Measurements from ENCODE around the gene ANXA2. TPM values are rescaled to one million over a fixed set of nuclear protein-coding genes. Genes with fewer than 3 reads are reported as not detected.

Gene ANXA2
- total RNA-seq, 1 experiment from 2014 or later = 2,114 TPM

DNA sequence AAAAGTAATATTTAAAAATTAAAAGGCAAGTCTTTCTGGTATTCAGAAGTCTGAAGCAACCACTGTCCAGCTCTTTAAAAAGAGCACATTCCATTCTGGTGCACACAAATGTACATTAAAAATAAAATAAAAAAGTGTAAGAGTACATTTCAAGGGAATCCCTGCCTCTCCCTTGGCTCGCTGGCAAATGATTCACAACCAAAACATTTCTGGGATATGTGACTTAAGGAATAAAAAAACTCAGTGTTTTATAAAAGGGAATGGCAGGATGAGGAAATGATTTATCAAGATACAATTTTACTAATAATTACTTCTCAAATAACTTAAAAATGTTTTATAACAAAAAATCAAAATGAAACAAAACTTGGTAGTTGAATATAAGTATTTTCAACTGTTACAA lies 23.8 kb upstream of the ANXA2 start:
- Histone ChIP-seq H4K20me1 (ENCODE audit: low read length) (no peaks in the 10 kb centered on the region), H3K4me3 (ENCODE audit: low read length) (0 out of 2 replicates have a peak overlapping the region, but pooled peaks have one; percentile 36), H3K4me1 (ENCODE audit: insufficient read depth, low read length) (peaks cover 51% of the 10 kb centered on the region), H3K9ac (ENCODE audit: low read length) (peak overlapping the region; percentile 36; the same call in 1 of the 2 replicates), H3K27me3 (ENCODE audit: low read length) (no peaks in the 10 kb centered on the region), H3F3A (ENCODE audit: low read length, unreplicated experiment) (peaks cover 6% of the 10 kb centered on the region), H2AFZ (ENCODE audit: low read length) (no peak overlapping the region), H3K36me3 (ENCODE audit: low read depth, low read length) (peaks cover 4% of the 10 kb centered on the region; the same call in 1 of the 2 replicates), H3K79me2 (ENCODE audit: low read length) (no peaks in the 10 kb centered on the region), H3K9me3 (ENCODE audit: low read length) (no peaks in the 10 kb centered on the region), H3K4me2 (ENCODE audit: low read length) (peak overlapping the region; percentile 75), H3K27ac (ENCODE audit: low read length) (peak overlapping the region; percentile 81), H3K9me2 (replicated peaks; ENCODE audit: low read length) (no peaks in the 10 kb centered on the region)
- POLR2A ChIA-PET (ENCODE audit: unreplicated experiment) = interaction anchor here (0.7 to 1.2 kb wide), 3 partner anchors 14 to 27 kb away, joined by 3 to 9 read pairs (median 6); no protein-coding TSS in a partner anchor
- CTCF ChIA-PET = interaction anchor here (0.6 kb wide), 1 partner anchor 14 kb away, joined by 3 read pairs; no protein-coding TSS in a partner anchor
- TF ChIP-seq EZH2 (IDR thresholded peaks at IDR 0.05; ENCODE audit: low read length, unreplicated experiment) (no peak), EZH2phosphoT487 (IDR thresholded peaks at IDR 0.05; ENCODE audit: borderline replicate concordance, low read length) (no peak)
- TF ChIP-seq, protein P1, sequence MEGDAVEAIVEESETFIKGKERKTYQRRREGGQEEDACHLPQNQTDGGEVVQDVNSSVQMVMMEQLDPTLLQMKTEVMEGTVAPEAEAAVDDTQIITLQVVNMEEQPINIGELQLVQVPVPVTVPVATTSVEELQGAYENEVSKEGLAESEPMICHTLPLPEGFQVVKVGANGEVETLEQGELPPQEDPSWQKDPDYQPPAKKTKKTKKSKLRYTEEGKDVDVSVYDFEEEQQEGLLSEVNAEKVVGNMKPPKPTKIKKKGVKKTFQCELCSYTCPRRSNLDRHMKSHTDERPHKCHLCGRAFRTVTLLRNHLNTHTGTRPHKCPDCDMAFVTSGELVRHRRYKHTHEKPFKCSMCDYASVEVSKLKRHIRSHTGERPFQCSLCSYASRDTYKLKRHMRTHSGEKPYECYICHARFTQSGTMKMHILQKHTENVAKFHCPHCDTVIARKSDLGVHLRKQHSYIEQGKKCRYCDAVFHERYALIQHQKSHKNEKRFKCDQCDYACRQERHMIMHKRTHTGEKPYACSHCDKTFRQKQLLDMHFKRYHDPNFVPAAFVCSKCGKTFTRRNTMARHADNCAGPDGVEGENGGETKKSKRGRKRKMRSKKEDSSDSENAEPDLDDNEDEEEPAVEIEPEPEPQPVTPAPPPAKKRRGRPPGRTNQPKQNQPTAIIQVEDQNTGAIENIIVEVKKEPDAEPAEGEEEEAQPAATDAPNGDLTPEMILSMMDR (conservative IDR thresholded peaks at IDR 0.05; ENCODE audit: low read depth, low read length) = no peak
- peak; percentile 86 for DNase-seq
- peak; percentile 75 for ATAC-seq
- intact Hi-C loops (cut with micrococcal nuclease) = loop anchor here (2.0 kb wide), 1 partner anchor 29 kb away; no protein-coding TSS in a partner anchor
- no TSS peak for BruUV-seq (replicated peaks)

DNA sequence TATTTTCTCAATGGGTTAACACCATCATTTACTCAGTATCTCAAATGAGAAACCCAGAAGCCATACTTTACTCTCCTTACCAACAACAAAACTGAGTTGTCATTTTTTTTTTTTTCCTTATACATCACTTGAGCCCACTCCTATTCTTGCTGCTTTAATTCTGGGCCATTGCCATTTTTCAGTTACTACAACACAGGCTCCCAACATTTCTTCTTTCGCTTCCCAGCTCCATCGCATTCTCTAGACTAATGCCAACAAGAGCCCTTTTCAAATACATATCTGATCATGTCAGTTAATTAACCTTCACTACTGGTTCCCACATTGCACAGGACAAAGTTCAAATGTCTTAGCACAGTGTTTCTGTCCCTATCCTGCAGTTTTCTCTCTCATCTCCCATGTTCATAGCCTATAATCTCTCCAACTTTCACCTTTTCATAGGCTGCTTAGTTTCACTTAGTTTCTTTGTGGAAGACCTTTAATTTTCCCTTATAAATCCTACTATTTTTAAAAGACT lies 22.5 kb upstream of the ANXA2 start:
- TF ChIP-seq EZH2 (IDR thresholded peaks at IDR 0.05; ENCODE audit: low read length, unreplicated experiment) = no peak
- TF ChIP-seq, protein P1 (conservative IDR thresholded peaks at IDR 0.05; ENCODE audit: low read depth, low read length) = no peak
- no peak for TF ChIP-seq EZH2phosphoT487 (IDR thresholded peaks at IDR 0.05; ENCODE audit: borderline replicate concordance, low read length)
- no peak for DNase-seq
- Histone ChIP-seq H3K9me3 (ENCODE audit: low read length) (no peaks in the 10 kb centered on the region), H3K4me2 (ENCODE audit: low read length) (peak overlapping the region; percentile 75; the same call in 1 of the 2 replicates), H3K9me2 (replicated peaks; ENCODE audit: low read length) (no peaks in the 10 kb centered on the region), H3K4me3 (ENCODE audit: low read length) (no peak overlapping the region), H3K27me3 (ENCODE audit: low read length) (no peaks in the 10 kb centered on the region), H2AFZ (ENCODE audit: low read length) (no peak overlapping the region), H3K9ac (ENCODE audit: low read length) (no peak overlapping the region), H3F3A (ENCODE audit: low read length, unreplicated experiment) (peaks cover 6% of the 10 kb centered on the region), H3K36me3 (ENCODE audit: low read depth, low read length) (peaks cover under 1% of the 10 kb centered on the region; the same call in 1 of the 2 replicates), H4K20me1 (ENCODE audit: low read length) (no peaks in the 10 kb centered on the region), H3K4me1 (ENCODE audit: insufficient read depth, low read length) (peaks cover 49% of the 10 kb centered on the region), H3K27ac (ENCODE audit: low read length) (no peak overlapping the region), H3K79me2 (ENCODE audit: low read length) (no peaks in the 10 kb centered on the region)
- CTCF ChIA-PET = no interaction called here
- no peak for ATAC-seq
- no TSS peak for BruUV-seq (replicated peaks)
- POLR2A ChIA-PET (ENCODE audit: unreplicated experiment) = no interaction called here
- intact Hi-C loops (cut with micrococcal nuclease) = loop anchor here (2.0 kb wide), 1 partner anchor 27 kb away; no protein-coding TSS in a partner anchor

DNA sequence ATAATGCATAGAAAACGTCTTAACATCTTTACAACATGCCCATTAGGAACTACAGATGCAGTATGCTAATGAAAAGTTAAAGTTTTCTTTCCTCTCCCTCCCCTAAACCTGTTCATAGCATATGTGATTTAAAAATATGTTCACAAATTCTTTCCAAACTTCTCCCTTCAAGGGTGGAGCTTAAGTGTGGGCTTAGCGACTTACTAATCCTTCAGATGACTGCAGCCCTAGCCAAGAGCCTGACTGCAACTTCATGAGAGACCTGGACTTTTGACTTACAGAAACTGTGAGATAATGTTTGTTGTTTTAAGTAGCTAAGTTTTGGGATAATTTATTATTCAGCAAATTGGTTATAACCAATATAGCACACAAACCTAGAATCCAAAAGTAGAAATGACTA lies 22.0 kb upstream of the ANXA2 start:
- Histone ChIP-seq H3K79me2 (ENCODE audit: low read length) (no peaks in the 10 kb centered on the region), H3K27me3 (ENCODE audit: low read length) (no peaks in the 10 kb centered on the region), H2AFZ (ENCODE audit: low read length) (no peak overlapping the region), H3K9ac (ENCODE audit: low read length) (no peak overlapping the region), H3K9me3 (ENCODE audit: low read length) (no peaks in the 10 kb centered on the region), H3K36me3 (ENCODE audit: low read depth, low read length) (no peaks in the 10 kb centered on the region), H3K9me2 (replicated peaks; ENCODE audit: low read length) (no peaks in the 10 kb centered on the region), H4K20me1 (ENCODE audit: low read length) (no peaks in the 10 kb centered on the region), H3K4me3 (ENCODE audit: low read length) (no peak overlapping the region), H3K4me2 (ENCODE audit: low read length) (no peak overlapping the region), H3K27ac (ENCODE audit: low read length) (no peak overlapping the region), H3K4me1 (ENCODE audit: insufficient read depth, low read length) (peaks cover 49% of the 10 kb centered on the region), H3F3A (ENCODE audit: low read length, unreplicated experiment) (peaks cover 6% of the 10 kb centered on the region)
- CTCF ChIA-PET = no interaction called here
- TF ChIP-seq, protein P1 (conservative IDR thresholded peaks at IDR 0.05; ENCODE audit: low read depth, low read length) = no peak
- TF ChIP-seq EZH2 (IDR thresholded peaks at IDR 0.05; ENCODE audit: low read length, unreplicated experiment) (no peak), EZH2phosphoT487 (IDR thresholded peaks at IDR 0.05; ENCODE audit: borderline replicate concordance, low read length) (no peak)
- no TSS peak for BruUV-seq (replicated peaks)
- POLR2A ChIA-PET (ENCODE audit: unreplicated experiment) = no interaction called here
- ATAC-seq (no peak), DNase-seq (no peak)
- intact Hi-C loops (cut with micrococcal nuclease) = loop anchor here (2.0 kb wide), 1 partner anchor 27 kb away; no protein-coding TSS in a partner anchor
